ENCODE data around the gene CDH4.

Gene CDH4

GRCh38 chr20:61694682-61695081 is 442.6 kb downstream of the CDH4 start:
- no peak for DNase-seq (ENCODE audit: low spot score)

DNA sequence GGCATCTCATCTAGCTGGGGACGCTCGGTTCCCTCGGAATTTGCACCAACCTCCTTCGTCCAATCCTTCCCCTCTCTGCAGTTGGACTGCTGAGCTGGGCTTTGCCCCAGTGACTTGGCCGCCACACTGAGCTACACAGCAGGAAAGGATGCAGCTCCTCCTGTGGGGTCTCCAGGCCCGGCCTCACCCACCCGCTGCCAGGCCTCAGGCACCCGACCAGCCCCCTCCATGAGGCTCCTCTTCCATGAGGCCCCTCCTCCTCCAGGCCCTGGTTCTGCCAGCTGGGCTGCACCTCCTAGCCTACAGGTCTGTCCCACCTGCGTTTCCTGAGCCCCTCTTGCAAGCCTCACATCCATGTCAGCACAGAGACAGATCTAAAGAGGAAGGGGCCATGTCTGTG is 443.7 kb downstream of the CDH4 start:
- no peak for DNase-seq (ENCODE audit: low spot score)

- no peak for DNase-seq (ENCODE audit: low spot score)
These were observed 444.2 kb downstream of the CDH4 start for GRCh38 chr20:61696181-61696735.

- DNase-seq (ENCODE audit: low spot score), result no peak
These were observed 445.9 kb downstream of the CDH4 start for GRCh38 chr20:61697666-61698597.

GRCh38 chr20:61698598-61699494 is 446.8 kb downstream of the CDH4 start:
- DNase-seq (ENCODE audit: low spot score), result no peak

DNA sequence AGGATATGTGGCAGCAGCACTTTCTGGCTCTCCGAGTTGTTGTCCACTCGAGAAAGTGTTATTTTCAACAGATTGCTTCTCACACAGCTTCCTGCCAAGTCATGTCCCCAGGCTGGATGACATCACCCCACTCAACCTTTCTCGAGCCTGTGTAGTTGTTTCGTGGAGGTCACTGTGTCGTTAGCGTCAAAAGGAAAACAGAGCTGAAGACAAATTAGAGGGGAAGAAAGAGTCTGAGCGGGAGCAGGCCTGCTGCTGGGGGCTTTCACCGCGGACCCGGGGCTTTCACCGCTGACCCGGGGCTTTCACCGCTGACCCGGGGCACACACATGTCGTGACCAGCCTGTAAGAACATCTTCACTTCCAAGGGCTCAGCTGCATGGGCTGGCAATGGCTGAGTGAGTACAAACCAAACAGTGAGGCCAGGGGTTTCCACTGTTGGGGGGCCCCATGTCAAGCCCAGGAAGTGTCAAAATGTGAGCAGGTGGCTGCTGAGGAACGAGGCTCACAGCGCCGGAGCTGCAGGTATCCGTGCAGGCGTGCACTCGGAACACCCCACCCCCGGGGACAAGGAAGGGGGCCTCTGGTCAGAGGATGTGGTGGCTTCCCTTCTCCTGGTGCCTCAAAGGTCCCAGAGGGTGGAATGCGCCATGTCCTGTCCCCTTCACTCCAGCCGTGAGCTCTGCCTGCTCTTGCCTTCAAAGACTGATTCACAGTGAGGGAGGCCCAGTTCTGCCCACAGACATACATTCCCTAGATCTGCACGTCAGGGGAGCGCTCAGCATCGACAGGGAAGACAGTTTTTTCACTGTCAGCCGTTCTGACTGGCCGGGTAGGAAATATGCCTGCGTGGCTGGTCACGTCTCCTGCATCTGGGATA is 447.7 kb downstream of the CDH4 start:
- DNase-seq (ENCODE audit: low spot score), result no peak

DNA sequence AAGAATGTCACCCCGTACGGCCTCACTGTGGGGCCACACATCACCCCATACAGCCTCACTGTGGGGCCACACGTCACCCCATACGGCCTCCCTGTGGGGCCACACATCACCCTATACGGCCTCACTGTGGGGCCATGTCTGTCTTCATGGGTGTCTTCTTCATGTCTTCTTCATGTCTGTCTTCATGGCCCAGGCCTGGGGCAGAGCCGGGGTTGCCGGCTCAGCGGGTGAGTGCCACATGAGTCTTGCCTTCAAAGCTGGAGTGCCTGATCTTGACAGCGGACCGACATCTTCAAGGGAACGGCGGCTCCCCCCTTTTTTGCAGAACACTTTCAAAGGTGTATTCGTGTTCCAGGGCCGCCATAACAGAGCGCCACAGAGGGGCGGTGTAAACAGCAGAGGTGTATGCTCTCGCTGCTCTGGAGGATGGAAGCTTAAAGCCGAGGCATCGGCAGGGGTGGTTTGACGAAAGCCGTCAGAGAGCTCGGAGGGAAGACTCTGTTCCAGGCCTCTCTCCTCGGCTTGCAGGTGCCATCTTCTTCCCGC is 448.6 kb downstream of the CDH4 start:
- no peak for DNase-seq (ENCODE audit: low spot score)

- DNase-seq (ENCODE audit: low spot score), result no peak
These were observed 449.3 kb downstream of the CDH4 start for GRCh38 chr20:61701401-61701800.

- no peak for DNase-seq (ENCODE audit: low spot score)
These were observed 449.7 kb downstream of the CDH4 start for GRCh38 chr20:61701802-61702201.

- no peak for DNase-seq (ENCODE audit: low spot score)
These were observed 450.2 kb downstream of the CDH4 start for GRCh38 chr20:61702246-61702645.

DNA sequence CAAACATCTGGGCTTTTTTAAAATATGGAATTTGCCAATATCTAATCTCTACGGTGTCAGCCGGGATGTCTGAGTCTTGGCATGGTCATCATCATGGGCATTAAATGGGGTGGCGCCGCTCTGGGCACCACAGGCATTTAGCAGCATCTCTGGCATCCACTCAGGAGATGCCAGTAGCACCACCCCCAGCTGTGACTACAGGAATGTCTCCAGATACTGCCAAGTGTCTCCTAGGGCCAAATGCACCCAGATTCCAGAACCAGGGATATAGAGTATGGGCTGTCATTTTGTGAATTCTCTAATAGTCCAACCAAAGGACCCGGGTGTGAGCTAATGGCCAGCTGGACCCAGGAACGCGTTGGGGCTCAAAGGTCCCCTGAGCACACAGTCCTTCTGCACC is 452.6 kb downstream of the CDH4 start:
- DNase-seq (ENCODE audit: low spot score), result no peak

DNA sequence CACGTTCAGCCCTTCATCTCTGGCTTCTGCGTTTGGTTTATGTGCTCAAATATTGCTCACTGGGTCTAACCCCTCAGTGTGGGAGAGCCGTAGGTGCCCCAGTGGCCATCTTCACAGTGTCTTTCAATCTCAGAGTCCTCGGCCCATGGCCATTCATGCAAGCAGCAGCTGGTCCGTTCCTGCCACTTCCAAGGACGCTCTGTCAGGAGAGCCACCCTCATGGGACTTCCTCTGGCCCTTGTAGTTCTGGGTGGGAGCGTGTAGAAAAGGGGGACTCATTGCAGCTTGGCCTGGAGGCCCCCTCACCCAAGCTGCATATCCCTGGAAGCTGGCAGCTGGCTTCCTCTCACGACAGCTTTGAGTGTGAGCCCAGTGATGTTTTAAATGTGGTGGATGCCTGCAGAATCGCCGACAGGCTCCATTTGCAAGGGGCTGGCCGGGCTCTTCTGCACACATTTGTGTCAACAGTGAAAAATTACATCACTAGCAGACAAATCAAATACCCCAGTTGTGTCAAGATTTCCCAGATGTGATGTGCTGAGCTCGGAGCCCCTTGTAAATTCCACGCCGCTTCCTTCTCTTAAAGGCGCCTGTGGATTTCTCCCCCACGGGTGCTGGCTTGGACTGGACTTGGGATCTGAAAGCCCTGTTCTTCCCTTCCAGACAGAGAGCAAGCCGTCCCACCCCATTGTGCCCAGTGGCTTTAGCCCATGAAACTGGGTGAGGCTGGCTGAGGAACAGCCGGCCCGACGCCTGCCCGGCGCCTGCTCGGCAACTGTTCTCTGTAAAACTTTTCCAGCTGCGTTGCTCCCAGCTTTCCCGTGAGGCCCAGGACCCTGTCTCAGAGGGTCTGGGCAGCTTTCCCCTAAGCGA is 453.6 kb downstream of the CDH4 start:
- no peak for DNase-seq (ENCODE audit: low spot score)

GRCh38 chr20:61706259-61706961 is 454.3 kb downstream of the CDH4 start:
- no peak for DNase-seq (ENCODE audit: low spot score)

DNA sequence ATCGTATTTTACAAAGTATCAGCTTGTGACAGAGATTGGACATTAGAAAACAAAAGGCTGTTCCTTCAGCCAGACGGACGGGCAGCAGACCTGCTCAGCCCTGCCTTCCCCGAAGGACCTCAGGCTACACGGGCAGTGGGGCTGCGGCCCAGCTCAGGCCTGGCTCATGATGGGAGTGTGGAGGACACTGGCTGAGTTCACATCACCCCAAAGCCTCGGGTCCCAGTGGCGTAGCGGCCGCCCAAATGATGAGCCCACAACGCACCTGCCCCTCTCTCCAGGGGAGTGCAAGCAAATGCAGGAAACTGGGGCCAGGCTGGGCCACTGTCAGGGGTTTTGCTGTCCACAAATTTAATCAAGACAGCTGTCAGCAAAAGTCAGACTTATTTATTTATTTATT is 456.8 kb downstream of the CDH4 start:
- no peak for DNase-seq (ENCODE audit: low spot score)

- no peak for DNase-seq (ENCODE audit: low spot score)
These were observed 458.0 kb downstream of the CDH4 start for GRCh38 chr20:61710108-61710507.

GRCh38 chr20:61712688-61713087 is 460.6 kb downstream of the CDH4 start:
- DNase-seq (ENCODE audit: low spot score), result no peak

DNA sequence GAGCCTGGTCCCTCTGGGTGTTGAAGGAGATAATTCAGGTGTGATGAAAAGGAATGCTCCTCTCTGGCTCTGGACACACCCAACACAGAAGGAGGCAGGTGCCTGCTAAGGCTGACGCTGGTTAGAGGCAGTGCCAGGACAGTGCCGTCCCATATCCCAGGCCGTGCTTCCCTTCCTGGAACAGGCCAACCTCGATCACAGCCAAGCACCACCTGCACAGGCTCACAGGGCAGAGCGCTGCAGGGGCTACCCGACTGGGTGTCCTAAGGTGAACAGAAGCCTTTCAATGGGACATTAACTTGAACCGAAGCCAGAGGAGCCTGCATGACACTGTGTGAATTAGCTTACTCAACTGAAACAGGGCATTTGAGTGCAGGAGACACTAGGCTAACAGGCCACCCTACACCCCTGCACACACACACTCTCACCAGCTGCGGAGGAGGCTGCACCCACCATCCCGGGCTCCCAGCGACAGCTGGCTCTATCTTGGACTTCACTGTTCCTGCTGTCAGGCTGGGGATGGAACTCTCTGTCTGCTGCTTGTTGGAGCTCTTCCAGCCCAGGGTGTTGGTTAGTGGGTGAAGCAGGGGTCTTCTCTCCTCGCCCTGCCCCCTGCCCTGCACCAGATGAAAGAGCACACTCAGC is 466.4 kb downstream of the CDH4 start:
- no peak for DNase-seq (ENCODE audit: low spot score)

- no peak for DNase-seq (ENCODE audit: low spot score)
These were observed 467.8 kb downstream of the CDH4 start for GRCh38 chr20:61719691-61720347.

GRCh38 chr20:61720348-61720696 is 468.3 kb downstream of the CDH4 start:
- DNase-seq (ENCODE audit: low spot score), result no peak
